GM18526 (cell line): ENCODE data around the gene ASIC4.
A peak's percentile ranks its signal among the peaks of the same experiment; 100 is the strongest.

ENCODE experiments used
- POLR2A ChIP-seq: IDR thresholded peaks from 3 replicates; pipeline ENCODE4 v1.6.1; 2011; ENCODE audit not compliant: insufficient read length; ENCODE audit errors: extremely low read depth

The ASIC4 gene

DNA sequence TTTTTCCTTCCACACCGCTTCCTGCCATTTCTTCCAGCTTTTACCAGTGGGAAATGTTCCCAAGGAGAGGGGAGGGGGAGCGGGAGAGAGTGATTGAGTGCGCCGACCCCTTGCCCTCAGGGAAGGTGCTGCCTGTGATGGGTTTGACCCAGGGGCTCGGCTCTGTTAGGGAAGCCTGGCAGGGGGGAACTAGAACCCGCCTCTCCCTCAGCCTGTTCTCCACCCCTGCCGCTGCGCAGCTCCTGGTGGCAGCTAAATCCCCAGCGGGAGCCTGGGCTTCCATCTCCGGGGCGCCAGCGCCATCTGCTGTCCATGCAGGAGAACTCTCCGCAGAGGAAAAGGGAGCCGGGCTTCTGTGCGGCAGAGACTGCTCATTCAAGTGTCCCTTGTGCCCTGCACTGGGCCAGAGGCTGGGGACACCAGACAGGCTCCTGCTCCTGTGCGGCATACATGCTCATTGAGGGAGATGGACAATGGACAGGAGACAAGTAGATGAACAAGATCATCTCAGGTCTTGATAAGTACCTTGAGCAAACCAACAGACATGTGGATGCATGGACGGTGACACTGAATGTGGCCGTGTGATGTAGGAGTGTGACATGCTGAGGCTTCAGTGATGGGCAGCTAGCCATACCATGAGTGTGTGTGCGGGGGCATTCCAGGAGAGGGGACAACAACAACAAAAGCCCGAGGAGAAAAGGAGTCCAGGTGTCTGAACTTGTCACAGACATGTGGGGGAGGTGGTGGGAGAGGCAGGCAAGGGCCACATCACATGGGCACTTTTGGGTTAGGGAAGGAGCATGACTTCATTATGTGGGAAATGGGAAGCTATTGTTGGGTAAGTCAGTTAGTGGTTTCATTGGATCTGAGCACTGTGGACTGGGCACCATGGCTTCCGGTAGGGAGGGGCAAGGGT is 16.0 kb downstream of the ASIC4 start:
- no peak for TF ChIP-seq POLR2A

DNA sequence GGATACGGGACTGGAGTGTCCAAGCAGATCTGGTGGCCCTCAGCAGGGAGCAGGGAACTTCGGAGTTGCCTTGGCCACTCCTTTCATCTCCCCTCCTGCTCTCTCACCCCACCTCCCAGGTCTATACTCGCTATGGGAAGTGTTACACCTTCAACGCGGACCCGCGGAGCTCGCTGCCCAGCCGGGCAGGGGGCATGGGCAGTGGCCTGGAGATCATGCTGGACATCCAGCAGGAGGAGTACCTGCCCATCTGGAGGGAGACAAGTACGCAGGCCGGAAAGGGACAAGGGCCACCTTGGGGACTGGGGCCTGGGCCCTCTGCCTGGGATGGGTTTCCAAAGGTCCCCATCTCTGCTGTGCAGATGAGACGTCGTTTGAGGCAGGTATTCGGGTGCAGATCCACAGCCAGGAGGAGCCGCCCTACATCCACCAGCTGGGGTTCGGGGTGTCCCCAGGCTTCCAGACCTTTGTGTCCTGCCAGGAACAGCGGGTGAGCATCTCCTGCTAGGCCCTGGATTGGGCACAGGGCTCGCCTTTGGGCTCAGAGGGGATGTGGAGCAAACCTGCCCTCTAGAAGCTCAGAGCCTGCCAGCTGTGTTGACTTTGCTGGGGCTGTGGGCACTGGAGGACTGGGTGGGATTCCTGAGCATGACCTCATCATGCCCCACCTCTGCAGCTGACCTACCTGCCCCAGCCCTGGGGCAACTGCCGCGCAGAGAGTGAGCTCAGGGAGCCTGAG is 17.5 kb downstream of the ASIC4 start:
- no peak for TF ChIP-seq POLR2A

- no peak for TF ChIP-seq POLR2A
Measured at GRCh38 chr2:219532378-219532649, 18.0 kb downstream of the ASIC4 start.

GRCh38 chr2:219533930-219534661 is 19.8 kb downstream of the ASIC4 start:
- TF ChIP-seq POLR2A: no peak

DNA sequence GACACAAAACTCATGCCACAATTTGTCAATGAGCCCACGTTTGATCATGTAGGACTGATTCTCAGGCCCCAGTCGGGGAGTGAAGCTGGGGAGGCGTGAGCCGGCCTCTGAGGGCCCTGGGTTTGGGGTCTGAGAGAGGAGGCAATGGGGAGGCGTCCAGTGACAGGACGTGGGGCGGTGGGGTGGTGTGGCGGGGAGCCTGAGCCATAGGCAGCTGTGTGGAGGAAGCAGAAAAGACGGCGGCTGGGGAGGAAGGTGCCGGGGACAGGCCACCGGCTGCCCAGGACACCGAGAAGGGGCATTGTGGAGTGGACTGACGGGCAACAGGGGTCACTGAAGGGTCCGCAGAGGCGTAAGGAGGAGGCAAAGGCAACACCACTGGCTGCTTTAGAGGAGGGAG is 22.1 kb downstream of the ASIC4 start:
- TF ChIP-seq POLR2A: no peak

- no peak for TF ChIP-seq POLR2A
Measured at GRCh38 chr2:219536967-219537366, 22.7 kb downstream of the ASIC4 start.

GRCh38 chr2:219537657-219538488 is 23.6 kb downstream of the ASIC4 start:
- TF ChIP-seq POLR2A: no peak

DNA sequence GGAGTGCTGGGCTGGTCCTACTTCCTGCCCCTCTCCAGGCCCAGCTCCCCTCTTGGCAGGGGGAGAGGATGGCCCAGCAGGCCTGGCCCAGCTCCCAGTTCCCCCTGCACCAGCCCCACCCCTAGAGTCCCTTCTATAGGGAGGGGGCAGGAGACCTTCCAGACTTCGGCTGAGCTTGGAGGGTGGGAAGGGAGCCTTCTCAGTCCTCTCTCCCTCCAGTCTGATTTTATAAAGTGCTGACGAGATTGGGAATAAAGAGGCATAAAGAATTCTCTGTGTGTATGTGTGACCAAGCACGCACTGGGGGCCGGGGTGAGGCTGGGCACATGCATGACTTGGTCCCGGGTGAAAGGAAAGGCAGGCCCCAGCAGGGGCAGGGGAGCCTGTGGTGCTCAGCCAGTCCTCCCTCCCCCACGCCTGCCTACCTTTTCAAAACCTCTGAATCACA is 24.2 kb downstream of the ASIC4 start:
- no peak for TF ChIP-seq POLR2A

GRCh38 chr2:219538956-219539788 is 24.9 kb downstream of the ASIC4 start:
- no peak for TF ChIP-seq POLR2A

DNA sequence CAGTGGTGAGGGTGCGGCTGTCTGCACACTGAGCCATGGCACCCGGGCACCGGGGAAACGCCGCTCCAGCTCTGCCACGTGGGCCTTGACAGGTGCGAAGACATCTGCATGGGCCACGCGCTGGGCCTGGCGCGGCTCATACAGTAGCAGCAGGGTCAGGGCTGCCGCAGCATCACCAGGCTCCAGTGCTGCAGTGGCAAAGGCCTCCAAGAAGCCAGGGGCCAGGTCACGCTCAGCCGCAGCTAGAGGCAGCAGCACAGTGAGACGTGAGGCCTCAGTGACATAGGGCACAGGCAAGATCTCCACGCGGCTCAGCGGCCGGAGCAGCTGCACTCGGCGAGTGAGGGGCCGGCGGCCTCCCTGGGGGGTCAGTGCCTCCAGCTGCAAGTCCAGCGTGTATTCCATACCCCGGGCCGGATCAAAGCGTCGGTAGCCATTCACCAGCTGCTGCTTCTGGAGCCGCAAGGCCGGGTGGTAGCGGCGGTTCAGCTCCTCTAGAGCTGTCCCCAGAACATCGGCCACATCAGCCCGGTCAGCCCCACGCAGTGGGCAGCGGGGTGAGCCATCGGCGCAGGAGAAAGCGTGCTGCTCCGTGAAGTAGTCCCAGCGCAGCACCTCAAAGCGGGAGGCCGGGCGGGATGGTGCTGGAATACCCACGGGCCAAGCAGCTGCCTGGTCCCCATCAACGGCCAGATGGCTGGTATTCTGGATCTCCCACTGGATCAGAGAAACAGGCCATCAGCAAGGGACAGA is 25.8 kb downstream of the ASIC4 start:
- no peak for TF ChIP-seq POLR2A

DNA sequence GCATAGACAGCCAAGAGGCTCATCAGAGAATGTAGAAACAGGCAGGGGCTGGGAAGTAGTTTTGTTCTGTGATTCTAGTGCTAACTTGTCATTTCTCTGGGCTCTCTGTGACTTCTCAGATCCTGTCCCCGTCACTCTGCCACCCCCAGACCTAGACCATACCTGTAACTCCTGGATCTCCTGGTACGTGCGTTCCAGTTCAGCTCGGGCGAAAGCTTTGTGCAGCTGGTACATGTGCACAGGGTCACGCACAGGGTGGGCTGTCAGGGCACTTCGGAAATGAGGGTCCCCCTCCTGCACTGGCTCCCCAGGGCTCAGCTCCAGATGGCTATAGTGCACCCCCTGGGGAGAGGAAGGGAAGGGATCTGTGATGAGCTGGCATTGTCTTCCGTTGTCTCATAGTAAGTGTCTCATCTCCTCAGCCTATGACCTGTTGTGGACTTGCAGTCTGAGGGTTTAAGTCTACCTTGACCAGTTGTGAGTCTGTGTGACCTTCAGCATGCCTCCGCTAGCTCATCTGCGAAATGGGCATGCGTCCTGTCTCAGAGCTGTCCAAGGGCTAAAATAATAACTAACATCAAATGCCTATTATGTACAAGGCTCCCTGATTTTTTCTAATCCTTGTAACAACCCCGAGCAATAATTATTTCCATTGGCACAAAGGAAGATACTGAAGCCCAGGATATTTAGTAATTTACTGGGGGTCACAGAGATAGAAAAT is 26.7 kb downstream of the ASIC4 start:
- no peak for TF ChIP-seq POLR2A

GRCh38 chr2:219541611-219542180 is 27.4 kb downstream of the ASIC4 start:
- no peak for TF ChIP-seq POLR2A

GRCh38 chr2:219542931-219543595 is 28.8 kb downstream of the ASIC4 start:
- TF ChIP-seq POLR2A: peak; percentile 48
